Psoas muscle (tissue), 8 donors: Measurements from ENCODE around the gene C1orf210. TPM values are rescaled to one million over a fixed set of nuclear protein-coding genes. Genes with fewer than 3 reads are reported as not detected.

Source experiments
- ATAC-seq, 4 donors: fragments of 200-7000 bp; cut with Tn5 transposase; one replicate each; pipeline ENCODE4 v1.9.1; 2020; ENCODE audit warnings: moderate library complexity in 3 of 4, mild to moderate bottlenecking in 2 of 4
- DNase-seq, 2 donors: peaks; one replicate each; pipeline ENCODE4 v3.0.0-alpha.2; 2020
- H3K27ac ChIP-seq: fragments of 200-600 bp; one replicate; pipeline ENCODE4 v1.8.0; 2022
- H3K27me3 ChIP-seq, 3 donors: fragments of 200-600 bp in 1 of 3; one replicate each; pipeline versions ENCODE4 v1.6.1 to v1.8.0; 2013 to 2022; ENCODE audit warnings: low read length in 2 of 3, mild to moderate bottlenecking in 2 of 3, moderate library complexity in 1 of 3; ENCODE audit not compliant: insufficient read depth in 3 of 3
- H3K36me3 ChIP-seq, 2 donors: fragments of 200-600 bp in 1 of 2; one replicate each; pipeline versions ENCODE4 v1.6.1 to v1.8.0; 2013 to 2022; ENCODE audit warnings: low read depth in 1 of 2, mild to moderate bottlenecking in 1 of 2, moderate library complexity in 1 of 2; ENCODE audit not compliant: insufficient read depth in 1 of 2
- H3K4me1 ChIP-seq: fragments of 200-600 bp; one replicate; pipeline ENCODE4 v1.8.0; 2022
- H3K4me3 ChIP-seq: fragments of 200-600 bp; one replicate; pipeline ENCODE4 v1.8.0; 2022; ENCODE audit warnings: mild to moderate bottlenecking
- H3K9me3 ChIP-seq: fragments of 200-600 bp; one replicate; pipeline ENCODE4 v1.8.0; 2022
- WGBS, 3 donors: extraction: QIAGEN DNeasy Blood & Tissue Kit; methylation state at CpG; one replicate each; pipeline versions ENCODE4 v1.1.6 to v1.1.7; 2013; 5-methylcytosine and 5-hydroxymethylcytosine counted together
- intact Hi-C, 2 donors: fragments of 100-400 bp; cut with DNase I; formaldehyde crosslinking; loops; one replicate each; pipeline versions ENCODE4 v1.11.0 to v1.14.2; 2022
- polyA plus RNA-seq, 3 donors: library from polyadenylated mRNA; stranded (reverse); fragments of 200-250 nt; gene quantifications; one replicate each; pipeline ENCODE4 v1.2.3, GENCODE V29; 2013
- total RNA-seq, 4 donors: library from RNA; stranded (reverse); fragmentation: NEBNext Ultra II Directional in 2 of 4; extraction: Animal tissue kit (Norgen Biotek cat#: 25700) in 2 of 4; gene quantifications; one replicate each; pipeline versions ENCODE4 v1.2.1 to v1.2.4, GENCODE V29; 2021 to 2023
- TF ChIP-seq, protein P1 (sequence below): fragments of 200-600 bp; IDR thresholded peaks from one replicate; pipeline ENCODE4 v1.8.0; 2022; ENCODE audit warnings: antibody characterized with exemption
- donor health status: healthy with polysubstance abuse.
- donor health status: DM: no; HTN: no; CAD: no; lungs with moderate emphysema.
- donor health status: Bipolar disorder and iron deficiency.
- donor health status: healthy.
- donor health status: DM: yes; HTN: yes; CAD: no.
- donor health status: DM: no; HTN: no; CAD: no.
- donor health status: DM: no; HTN: no; CAD: no.
- donor health status: DM: yes; HTN: yes; CAD: no.

The C1orf210 gene
- total and polyA plus RNA-seq, 7 donors, result 0.12 TPM; not detected in 6

DNA sequence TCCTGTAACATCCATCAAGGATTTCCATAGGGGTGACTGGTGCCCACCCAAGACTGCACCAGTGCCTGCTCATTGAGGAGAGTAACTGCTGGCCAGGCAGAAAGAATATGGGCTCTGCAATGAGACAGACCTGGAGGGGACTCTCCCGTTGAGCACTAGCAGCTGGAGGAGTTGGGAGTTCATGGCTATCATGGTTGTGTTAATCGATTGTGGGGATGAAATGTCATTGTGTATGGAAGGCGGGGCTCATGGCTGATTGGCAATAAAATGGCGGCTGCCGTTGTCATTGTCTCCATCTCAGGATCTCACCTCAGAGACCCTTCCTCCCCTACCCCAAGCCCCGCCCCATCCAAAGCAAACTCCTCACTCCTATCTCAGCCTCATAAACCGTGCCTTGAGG lies 11.7 kb downstream of the C1orf210 start:
- H3K4me3 ChIP-seq, result no peak overlapping the region
- H3K4me1 ChIP-seq, result no peaks in the 10 kb centered on the region
- ATAC-seq (no peak), DNase-seq (no peak)
- intact Hi-C loops, result no loop called here
- no peaks in the 10 kb centered on the region for H3K36me3 ChIP-seq
- TF ChIP-seq, protein P1, sequence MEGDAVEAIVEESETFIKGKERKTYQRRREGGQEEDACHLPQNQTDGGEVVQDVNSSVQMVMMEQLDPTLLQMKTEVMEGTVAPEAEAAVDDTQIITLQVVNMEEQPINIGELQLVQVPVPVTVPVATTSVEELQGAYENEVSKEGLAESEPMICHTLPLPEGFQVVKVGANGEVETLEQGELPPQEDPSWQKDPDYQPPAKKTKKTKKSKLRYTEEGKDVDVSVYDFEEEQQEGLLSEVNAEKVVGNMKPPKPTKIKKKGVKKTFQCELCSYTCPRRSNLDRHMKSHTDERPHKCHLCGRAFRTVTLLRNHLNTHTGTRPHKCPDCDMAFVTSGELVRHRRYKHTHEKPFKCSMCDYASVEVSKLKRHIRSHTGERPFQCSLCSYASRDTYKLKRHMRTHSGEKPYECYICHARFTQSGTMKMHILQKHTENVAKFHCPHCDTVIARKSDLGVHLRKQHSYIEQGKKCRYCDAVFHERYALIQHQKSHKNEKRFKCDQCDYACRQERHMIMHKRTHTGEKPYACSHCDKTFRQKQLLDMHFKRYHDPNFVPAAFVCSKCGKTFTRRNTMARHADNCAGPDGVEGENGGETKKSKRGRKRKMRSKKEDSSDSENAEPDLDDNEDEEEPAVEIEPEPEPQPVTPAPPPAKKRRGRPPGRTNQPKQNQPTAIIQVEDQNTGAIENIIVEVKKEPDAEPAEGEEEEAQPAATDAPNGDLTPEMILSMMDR, result no peak
- WGBS, 3 donors, result 80 to 90% (median 86%) methylated on average over 7 of the region's 7 CpGs
- H3K9me3 ChIP-seq, result no peaks in the 10 kb centered on the region
- no peak overlapping the region for H3K27ac ChIP-seq
- peaks cover 0 to 33% (median 5%) of the 10 kb centered on the region in 3 donors for H3K27me3 ChIP-seq

GRCh38 chr1:43272576-43273571 lies 12.5 kb downstream of the C1orf210 start:
- 93 to 95% (median 93%) methylated on average over 33 to 46 of the region's 46 CpGs for WGBS, 3 donors
- DNase-seq, result no peak

GRCh38 chr1:43272161-43272560 lies 13.2 kb downstream of the C1orf210 start:
- TF ChIP-seq, protein P1, result no peak
- no peak overlapping the region for H3K27ac ChIP-seq
- no peaks in the 10 kb centered on the region for H3K36me3 ChIP-seq
- H3K27me3 ChIP-seq, result peaks cover 0 to 36% (median 5%) of the 10 kb centered on the region in 3 donors
- WGBS, 3 donors, result 43 to 50% (median 50%) methylated on average over 9 of the region's 9 CpGs
- H3K9me3 ChIP-seq, result no peaks in the 10 kb centered on the region
- DNase-seq (no peak), ATAC-seq (no peak)
- no peak overlapping the region for H3K4me3 ChIP-seq
- no peaks in the 10 kb centered on the region for H3K4me1 ChIP-seq
- intact Hi-C loops, result no loop called here

More at GRCh38 chr1:43272576-43273571, 12.5 kb downstream of the C1orf210 start:
- Histone ChIP-seq H3K4me1 (no peaks in the 10 kb centered on the region), H3K9me3 (no peaks in the 10 kb centered on the region), H3K27me3 (peaks cover 0 to 35% (median 5%) of the 10 kb centered on the region in 3 donors), H3K36me3 (no peaks in the 10 kb centered on the region), H3K4me3 (no peak overlapping the region), H3K27ac (no peak overlapping the region)
- ATAC-seq, result no peak
- intact Hi-C loops, result no loop called here
- TF ChIP-seq, protein P1, result no peak

DNA sequence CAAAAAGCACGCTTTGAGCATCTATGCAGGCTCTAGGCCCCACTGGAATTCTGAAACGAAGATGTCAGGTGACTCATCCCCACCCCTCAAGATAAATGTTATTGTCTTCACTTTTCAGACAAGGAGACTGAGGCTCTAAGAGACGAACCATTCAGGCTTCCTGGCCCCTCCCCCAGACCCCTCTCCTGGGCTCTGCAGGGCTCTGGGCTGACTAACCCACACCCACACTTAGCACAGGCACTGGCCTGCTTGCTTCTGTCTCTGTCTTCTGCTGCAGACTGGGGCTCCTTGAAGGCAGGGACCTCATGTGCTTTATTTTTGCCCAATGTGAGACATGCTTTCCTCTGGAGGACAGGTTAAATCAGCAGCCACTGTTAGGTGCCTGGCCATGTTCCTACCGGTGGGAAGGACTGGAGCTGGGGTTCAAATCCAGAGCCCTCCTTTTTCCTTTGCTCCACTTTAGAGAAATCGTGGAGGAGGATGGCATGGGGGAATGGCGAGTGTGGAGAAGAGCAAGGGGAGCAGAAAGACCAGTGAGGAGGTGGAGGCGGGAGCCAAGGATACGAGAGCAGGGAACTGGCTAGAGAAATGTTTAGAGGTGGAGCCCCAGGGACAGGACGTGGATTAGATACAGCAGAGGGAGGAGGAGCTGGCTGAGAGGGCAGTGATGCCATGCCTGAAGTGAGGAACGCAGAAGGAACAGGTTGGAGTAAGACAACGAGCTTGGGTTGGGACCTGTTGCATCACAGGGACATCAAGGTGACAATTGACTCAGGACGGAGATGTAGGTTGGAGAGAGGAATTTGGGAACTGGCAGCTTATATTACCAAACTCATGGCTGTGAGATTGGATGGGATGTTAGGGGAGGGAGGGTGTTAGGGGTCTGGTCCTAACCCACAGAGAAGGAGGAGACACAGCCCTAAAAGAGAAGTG lies 13.9 kb downstream of the C1orf210 start:
- ATAC-seq, result no peak
- Histone ChIP-seq H3K36me3 (no peaks in the 10 kb centered on the region), H3K4me3 (no peak overlapping the region), H3K27ac (no peak overlapping the region), H3K4me1 (no peaks in the 10 kb centered on the region), H3K27me3 (peaks cover 0 to 32% (median 5%) of the 10 kb centered on the region in 3 donors), H3K9me3 (no peaks in the 10 kb centered on the region)
- 51 to 66% (median 52%) methylated on average over 12 of the region's 12 CpGs for WGBS, 3 donors
- intact Hi-C loops, result no loop called here
- DNase-seq, result no peak
- TF ChIP-seq, protein P1, result no peak
